CD4-positive, alpha-beta T cell treated with Interleukin-2 at 100 ng/mL for 4 hours (primary cell): ENCODE results near the gene ACTG2.

ENCODE experiments used
- DNase-seq: peaks from one replicate; pipeline ENCODE4 v3.0.0-alpha.2; 2020; ENCODE audit warnings: low spot score

The ACTG2 gene

DNA sequence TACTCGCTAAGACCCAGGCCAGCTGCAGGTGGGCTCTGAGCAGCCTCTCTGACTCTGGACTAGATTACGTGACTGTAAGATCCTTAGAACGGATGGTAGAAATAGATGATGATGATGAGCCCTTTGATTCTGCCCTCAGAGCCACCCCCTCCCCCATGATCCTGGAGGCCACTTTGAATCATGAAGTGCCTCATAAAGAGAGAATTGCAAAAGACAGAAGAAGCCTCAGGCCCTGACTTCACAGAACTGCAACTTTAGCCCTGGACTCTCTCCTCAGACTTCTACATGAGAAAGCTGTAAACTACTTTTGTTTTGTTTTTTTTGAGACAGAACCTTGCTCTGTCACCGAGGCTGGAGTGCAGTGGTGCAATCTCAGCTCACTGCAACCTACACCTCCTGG is 76.5 kb downstream of the ACTG2 start:
- DNase-seq: no peak
